Peyer's patch (tissue), 4 donors: Measurements from ENCODE around the gene SLC25A45.

Experiments
- POLR2A ChIP-seq, 2 donors: fragments of 450-650 bp; IDR thresholded peaks; one replicate each; pipeline ENCODE4 v1.5.1; 2017; ENCODE audit warnings: antibody characterized with exemption in 2 of 2, mild to moderate bottlenecking in 2 of 2, moderate library complexity in 2 of 2
- TF ChIP-seq, protein P1 (sequence below), 6 experiments: fragments of 450-650 bp in 4 of 6; fragments of 200-600 bp in 2 of 6; sonication (generic) in 1 of 6; IDR thresholded peaks; one replicate each; pipeline ENCODE4 v1.5.1; 2017 to 2019; ENCODE audit warnings: antibody characterized with exemption in 6 of 6, mild to moderate bottlenecking in 3 of 6, moderate library complexity in 1 of 6

DNA sequence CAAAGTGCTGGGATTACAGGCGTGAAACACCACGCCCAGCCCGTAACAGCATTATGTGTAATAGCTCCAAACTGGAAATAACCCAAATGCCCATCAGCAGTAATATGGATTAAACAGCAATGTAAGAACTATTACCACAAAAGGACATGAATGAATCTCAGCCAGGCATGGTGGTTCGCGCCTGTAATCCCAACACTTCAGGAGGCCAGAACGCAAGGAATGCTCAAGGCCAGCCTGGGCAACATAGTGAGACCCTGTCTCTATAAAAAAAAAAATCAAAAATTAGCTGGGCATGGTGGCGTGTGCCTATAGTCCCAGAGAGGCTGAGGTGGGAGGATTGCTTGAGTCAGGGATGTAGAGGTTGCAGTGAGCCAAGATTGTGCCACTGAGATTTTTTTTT lies 51.9 kb downstream of the SLC25A45 start:
- TF ChIP-seq POLR2A (IDR thresholded peaks at IDR 0.05): no peak
- TF ChIP-seq, protein P1, sequence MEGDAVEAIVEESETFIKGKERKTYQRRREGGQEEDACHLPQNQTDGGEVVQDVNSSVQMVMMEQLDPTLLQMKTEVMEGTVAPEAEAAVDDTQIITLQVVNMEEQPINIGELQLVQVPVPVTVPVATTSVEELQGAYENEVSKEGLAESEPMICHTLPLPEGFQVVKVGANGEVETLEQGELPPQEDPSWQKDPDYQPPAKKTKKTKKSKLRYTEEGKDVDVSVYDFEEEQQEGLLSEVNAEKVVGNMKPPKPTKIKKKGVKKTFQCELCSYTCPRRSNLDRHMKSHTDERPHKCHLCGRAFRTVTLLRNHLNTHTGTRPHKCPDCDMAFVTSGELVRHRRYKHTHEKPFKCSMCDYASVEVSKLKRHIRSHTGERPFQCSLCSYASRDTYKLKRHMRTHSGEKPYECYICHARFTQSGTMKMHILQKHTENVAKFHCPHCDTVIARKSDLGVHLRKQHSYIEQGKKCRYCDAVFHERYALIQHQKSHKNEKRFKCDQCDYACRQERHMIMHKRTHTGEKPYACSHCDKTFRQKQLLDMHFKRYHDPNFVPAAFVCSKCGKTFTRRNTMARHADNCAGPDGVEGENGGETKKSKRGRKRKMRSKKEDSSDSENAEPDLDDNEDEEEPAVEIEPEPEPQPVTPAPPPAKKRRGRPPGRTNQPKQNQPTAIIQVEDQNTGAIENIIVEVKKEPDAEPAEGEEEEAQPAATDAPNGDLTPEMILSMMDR (IDR thresholded peaks at IDR 0.05): no peak
